NT2/D1 (cell line): ENCODE measurements around the gene CD74.
A peak's percentile ranks its signal among the peaks of the same experiment; 100 is the strongest.

Source experiments
- DNase-seq: peaks from one replicate; pipeline ENCODE4 v3.0.0-alpha.2; 2011; ENCODE audit warnings: low read depth, low spot score
- H3K27me3 ChIP-seq: 2 replicates; pipeline ENCODE4 v1.6.0; 2011; ENCODE audit warnings: mild to moderate bottlenecking; ENCODE audit not compliant: insufficient read length, insufficient read depth
- H3K36me3 ChIP-seq: 2 replicates; pipeline ENCODE4 v1.6.1; 2011; ENCODE audit warnings: mild to moderate bottlenecking, low read length, mixed read lengths; ENCODE audit not compliant: insufficient read depth, insufficient read length
- H3K4me1 ChIP-seq: 2 replicates; pipeline ENCODE4 v1.5.1; 2011; ENCODE audit not compliant: insufficient read depth, insufficient read length
- H3K4me3 ChIP-seq: 2 replicates; pipeline ENCODE4 v1.5.1; 2011; ENCODE audit warnings: low read depth; ENCODE audit not compliant: insufficient read length
- H3K9ac ChIP-seq: 2 replicates; pipeline ENCODE4 v1.6.0; 2011; ENCODE audit warnings: low read depth; ENCODE audit not compliant: insufficient read length
- H3K9me3 ChIP-seq: 2 replicates; pipeline ENCODE4 v1.5.1; 2011; ENCODE audit warnings: mild to moderate bottlenecking, low read length; ENCODE audit not compliant: insufficient read depth
- SUZ12 ChIP-seq: IDR thresholded peaks from 2 replicates; pipeline ENCODE4 v1.6.1; 2011; ENCODE audit not compliant: insufficient read length, insufficient read depth; ENCODE audit errors: extremely low read depth
- YY1 ChIP-seq: IDR thresholded peaks from 2 replicates; pipeline ENCODE4 v1.6.1; 2011; ENCODE audit not compliant: insufficient read length, insufficient read depth
- ZNF274 ChIP-seq: IDR thresholded peaks from 2 replicates; pipeline ENCODE4 v1.6.1; 2011; ENCODE audit warnings: mild to moderate bottlenecking, low read depth, low read length

Gene CD74

DNA sequence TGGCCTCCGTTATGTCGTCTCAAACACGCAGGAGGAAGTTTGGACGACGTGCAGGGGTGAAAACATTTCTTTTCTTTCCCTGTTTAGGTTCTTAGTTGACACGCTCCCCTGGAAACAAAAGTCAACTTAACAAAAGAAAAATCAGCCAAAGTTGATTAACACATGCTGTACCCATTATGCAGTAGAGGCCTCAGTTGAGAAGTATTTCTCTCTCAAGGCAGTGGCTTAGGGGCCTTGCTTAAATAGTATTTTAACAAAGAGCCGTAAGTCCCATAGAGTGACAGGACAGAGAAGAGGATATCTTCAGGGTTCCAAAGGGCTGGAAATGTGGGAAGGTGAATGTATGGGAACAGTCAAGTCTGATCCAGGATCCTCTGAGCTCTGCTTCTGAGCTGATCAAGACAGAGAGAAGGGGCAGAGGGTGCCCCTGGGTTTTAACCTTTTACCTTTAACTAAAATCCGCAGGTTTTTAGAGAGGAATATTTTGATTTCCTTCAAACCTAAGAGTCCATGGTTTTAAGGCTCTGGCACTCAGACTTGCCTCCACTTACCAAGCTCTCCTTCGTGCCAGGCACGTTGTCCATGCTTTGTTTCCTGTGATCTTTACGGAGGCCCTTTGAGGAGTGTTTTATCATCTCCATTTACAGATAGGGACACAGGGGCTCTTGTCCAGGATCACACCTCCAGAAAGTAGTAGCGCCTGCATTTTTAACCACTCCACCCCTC is 629 bp upstream of the CD74 start:
- Histone ChIP-seq H3K4me3 (no peak overlapping the region), H3K27me3 (no peaks in the 10 kb centered on the region), H3K36me3 (no peaks in the 10 kb centered on the region), H3K9me3 (no peaks in the 10 kb centered on the region), H3K4me1 (peaks cover 6% of the 10 kb centered on the region), H3K9ac (no peak overlapping the region)
- no peak for DNase-seq
- TF ChIP-seq ZNF274 (no peak), YY1 (no peak), SUZ12 (no peak)

DNA sequence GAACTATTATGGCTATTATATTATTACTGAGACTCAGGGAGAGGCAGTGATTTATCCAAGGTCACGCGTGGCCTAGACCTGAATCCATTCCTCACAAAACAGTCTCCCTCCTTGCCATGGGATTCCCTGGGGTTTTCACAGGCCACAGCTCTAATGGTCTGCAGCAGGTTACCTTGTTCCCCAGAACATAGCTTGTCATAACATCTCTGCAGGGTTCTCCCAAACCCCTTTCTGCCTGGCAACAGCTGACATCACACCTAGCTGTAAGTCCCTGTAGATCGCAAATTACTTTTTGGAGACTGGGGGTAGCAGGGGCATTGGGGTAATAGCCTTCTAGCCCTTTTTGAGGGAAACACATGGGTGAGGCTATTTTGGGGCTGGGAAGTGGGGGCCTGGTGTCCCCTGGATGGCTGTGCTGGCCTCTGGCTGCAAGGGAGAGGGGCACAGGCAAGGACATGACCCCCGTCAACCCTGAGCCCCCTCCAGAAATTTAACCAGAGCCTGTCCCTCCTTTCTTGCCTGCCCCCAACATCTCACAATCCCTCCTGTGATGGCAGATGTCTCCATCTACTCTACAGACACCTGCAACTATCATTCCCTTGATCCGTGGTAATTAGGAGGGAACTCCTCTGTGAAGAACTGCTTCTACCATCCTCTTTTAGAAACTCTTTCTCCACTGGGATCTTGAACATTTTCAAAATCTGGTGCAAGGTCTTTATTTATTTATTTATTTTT is 1.3 kb downstream of the CD74 start:
- Histone ChIP-seq H3K9ac (no peak overlapping the region), H3K4me3 (no peak overlapping the region), H3K9me3 (no peaks in the 10 kb centered on the region), H3K4me1 (peaks cover 6% of the 10 kb centered on the region), H3K27me3 (no peaks in the 10 kb centered on the region), H3K36me3 (no peaks in the 10 kb centered on the region)
- TF ChIP-seq SUZ12 (no peak), ZNF274 (no peak)
- no peak for DNase-seq

DNA sequence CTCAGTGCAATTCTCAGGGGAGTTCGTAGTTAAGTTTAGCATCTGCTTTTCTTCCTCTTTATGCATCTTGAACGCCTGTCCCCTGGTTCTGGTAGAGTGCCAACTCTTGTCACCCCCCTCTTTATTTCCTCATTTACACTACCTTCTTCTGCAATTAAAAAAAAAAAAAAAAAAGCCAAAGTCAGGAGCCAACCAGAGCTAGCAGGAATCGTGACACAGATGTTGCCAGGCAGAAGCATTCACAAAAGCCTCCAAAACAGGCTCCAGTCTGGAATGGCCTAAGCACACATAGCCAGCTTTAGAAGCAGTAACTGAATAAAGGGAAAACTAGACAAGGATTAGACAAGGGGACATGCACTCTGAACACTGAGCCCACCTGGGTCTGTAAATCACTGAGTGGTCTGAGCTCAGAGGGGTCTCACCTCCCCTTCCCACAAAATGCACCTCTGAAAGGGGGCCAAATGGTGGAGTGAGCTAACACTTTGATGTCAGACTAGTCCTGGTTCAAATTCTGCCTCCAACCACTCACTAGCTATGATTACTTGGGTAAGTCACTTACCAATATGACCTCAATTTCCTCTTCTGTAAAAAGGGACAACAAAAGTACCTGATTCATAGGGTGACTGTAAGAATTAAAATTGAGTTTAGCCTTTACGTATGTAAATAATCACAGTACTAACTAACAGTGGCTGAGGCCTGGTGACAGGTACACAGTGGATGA is 2.0 kb downstream of the CD74 start:
- peak; percentile 36 for DNase-seq
- Histone ChIP-seq H3K4me3 (no peak overlapping the region), H3K9ac (peak overlapping the region; percentile 52), H3K9me3 (no peaks in the 10 kb centered on the region), H3K27me3 (no peaks in the 10 kb centered on the region), H3K4me1 (peaks cover 6% of the 10 kb centered on the region), H3K36me3 (no peaks in the 10 kb centered on the region)
- TF ChIP-seq SUZ12 (no peak), YY1 (no peak), ZNF274 (no peak)

DNA sequence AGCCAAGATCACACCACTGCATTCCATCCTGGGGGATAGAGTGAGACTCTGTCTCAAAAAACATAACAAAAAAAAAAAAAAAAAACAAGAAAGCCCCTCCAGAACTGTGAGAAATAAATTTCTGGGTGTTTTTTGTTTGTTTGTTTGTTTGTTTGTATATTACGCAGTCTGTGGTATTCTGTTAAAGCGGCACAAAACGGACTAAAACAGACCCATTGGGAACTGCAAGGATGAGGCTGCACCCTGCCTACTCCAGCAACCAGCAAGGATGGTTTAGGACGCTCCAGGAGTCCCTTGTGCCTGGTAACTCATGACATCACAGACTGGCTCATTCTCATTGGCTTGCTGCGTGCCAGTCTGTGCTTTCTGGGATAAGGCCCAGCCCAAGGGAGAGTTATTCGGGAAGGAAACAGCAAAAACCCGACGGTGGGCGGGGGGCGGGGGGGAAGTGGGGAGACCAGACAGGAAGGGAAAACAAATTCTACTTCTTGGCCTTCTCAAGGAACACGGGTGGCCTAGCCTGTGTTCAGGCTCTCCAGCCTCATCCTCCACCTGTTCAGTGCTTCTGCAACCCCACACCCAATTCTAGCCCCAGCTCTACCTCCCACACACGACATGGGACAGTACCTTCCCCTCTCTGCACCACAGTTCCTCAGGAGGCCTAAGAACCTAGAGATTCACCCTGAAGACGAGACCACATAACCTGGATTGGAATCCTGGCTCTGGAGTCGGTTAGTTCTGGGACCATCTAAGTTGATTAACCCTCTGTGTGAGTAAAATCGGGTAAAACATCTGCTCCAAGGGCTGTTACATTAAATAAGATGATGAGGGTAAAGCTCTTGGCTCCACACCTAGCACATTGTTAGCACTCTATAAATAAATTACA is 2.8 kb downstream of the CD74 start:
- Histone ChIP-seq H3K36me3 (no peaks in the 10 kb centered on the region), H3K4me3 (peak overlapping the region; percentile 26), H3K9ac (peak overlapping the region; percentile 52), H3K27me3 (no peaks in the 10 kb centered on the region), H3K4me1 (peaks cover 6% of the 10 kb centered on the region), H3K9me3 (no peaks in the 10 kb centered on the region)
- peak; percentile 63 for DNase-seq
- no peak for TF ChIP-seq YY1
- no peak for TF ChIP-seq ZNF274
- no peak for TF ChIP-seq SUZ12

DNA sequence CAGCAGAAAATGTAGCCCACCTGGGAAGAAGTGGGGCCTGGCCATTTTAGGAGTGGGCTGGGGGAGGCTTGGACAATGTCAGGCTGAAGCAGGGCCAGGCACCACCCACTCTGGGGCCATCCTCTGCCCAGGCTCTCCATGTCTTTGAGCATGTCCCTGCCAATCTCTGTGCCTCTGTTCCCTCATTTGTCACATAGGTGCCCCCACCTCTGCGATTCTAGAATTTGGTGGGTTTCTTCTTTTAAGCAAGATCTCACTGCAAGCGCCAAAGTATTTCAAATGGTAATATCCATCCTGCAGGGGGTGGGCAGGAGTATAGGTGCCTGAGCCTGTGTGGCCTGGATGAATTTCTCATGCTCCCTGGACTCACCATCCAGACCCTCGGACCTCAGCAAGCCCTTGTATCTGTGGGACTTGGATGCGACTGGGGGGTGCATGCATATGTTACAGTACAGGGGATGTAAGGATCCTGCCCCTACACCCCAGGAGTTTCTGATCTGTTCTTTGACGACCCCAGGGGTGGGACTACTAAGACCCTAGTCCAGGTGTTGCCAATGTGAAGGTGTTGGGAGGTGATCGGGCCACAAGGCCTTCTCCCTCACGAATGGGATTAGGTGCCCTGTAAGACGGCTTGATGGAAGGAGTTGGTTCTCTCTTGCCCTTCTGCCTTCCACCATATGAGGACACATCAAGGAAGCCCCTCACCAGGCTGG is 4.3 kb downstream of the CD74 start:
- DNase-seq = no peak
- Histone ChIP-seq H3K4me3 (no peak overlapping the region), H3K9ac (no peak overlapping the region), H3K4me1 (peaks cover 6% of the 10 kb centered on the region), H3K9me3 (no peaks in the 10 kb centered on the region), H3K36me3 (peaks cover under 1% of the 10 kb centered on the region), H3K27me3 (no peaks in the 10 kb centered on the region)
- TF ChIP-seq ZNF274 (no peak), YY1 (no peak), SUZ12 (no peak)

DNA sequence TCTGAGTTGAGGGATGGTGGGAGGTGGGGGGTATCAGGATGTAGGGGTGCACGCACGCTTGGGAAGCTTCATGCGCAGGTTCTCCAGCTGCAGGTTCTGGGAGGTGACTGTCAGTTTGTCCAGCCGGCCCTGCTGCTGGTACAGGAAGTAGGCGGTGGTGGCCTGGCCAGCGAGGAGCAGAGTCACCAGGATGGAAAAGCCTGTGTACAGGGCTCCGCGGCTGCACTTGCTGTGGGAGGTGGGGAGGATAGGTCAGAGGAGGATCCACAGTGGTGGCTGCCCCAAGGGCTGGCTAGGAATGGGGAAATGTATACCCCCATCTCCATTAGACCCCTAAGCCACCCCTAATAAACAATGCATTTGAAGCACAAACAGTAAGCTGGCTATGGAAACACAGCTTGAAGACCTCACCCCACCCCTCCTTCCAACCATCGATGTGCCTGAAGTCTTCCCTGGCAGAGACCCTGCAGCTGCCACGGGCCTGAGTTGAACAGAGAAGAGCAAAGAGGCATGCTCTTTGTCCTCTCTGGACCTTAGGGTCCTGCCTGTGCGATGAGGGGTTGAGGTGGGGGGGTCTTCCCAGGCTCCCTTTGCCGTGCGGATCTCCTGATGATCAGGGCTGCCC is 5.5 kb downstream of the CD74 start:
- H3K4me3 ChIP-seq = no peak overlapping the region
- H3K9ac ChIP-seq = no peak overlapping the region
- H3K27me3 ChIP-seq = no peaks in the 10 kb centered on the region
- DNase-seq = no peak
- TF ChIP-seq ZNF274 = no peak
- TF ChIP-seq SUZ12 = no peak
- no peak for TF ChIP-seq YY1
- H3K4me1 ChIP-seq = peaks cover 6% of the 10 kb centered on the region
- peaks cover 12% of the 10 kb centered on the region for H3K36me3 ChIP-seq
- no peaks in the 10 kb centered on the region for H3K9me3 ChIP-seq

DNA sequence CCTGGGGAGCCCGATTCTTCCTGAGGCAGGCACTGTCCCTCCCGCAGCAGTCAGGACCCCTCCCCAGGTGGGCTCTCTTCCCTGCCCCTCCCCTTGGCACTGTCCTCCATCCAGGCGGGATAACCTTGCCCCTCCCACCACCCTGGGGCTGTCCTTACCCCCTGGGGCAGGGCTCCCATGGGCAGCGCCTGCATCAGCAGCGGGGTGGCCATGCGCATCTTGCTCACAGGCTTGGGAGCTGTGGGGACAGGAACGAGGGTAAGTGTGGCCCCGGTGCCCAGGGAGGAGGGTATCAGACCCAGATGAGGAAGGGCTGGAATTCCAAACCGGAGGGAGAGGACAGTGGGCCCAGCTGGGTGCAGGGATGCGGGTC is 6.0 kb downstream of the CD74 start:
- no peak overlapping the region for H3K9ac ChIP-seq
- DNase-seq = no peak
- TF ChIP-seq YY1 (no peak), SUZ12 (no peak), ZNF274 (no peak)
- H3K4me1 ChIP-seq = peaks cover 6% of the 10 kb centered on the region
- H3K9me3 ChIP-seq = no peaks in the 10 kb centered on the region
- H3K36me3 ChIP-seq = peaks cover 17% of the 10 kb centered on the region
- H3K27me3 ChIP-seq = no peaks in the 10 kb centered on the region
- H3K4me3 ChIP-seq = no peak overlapping the region
